Middle frontal gyrus (tissue), 1 donor: ENCODE measurements around the gene BDP1.
"Not testable (repeated sequence)": the region's sequence is repeated elsewhere in the genome, so short reads cannot be mapped to it uniquely, and the experiment has no call there.

Experiments used
- DNase-seq: peaks from one replicate; pipeline ENCODE4 v3.0.0-alpha.2; 2015; ENCODE audit warnings: low spot score; ENCODE audit errors: extremely low spot score

Gene BDP1

DNA sequence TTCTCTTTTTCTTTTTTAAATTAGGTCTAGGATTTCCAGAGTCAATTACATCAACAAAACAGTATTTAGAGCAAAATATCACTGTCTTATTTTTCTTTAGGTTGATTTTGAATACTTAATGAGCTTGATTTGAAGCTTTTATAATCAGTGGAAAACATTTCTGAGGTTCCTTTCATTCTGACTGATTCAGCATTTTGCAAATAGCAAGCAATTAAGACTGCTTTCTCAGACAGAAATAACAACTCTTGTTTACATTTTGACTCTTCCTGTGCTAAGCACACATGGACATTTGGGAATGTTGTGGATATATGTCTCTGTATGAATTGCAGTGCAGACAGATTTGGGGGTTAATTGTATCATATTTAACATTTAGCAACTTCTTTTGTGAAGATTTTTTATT is 109.4 kb downstream of the BDP1 start:
- no peak for DNase-seq

DNA sequence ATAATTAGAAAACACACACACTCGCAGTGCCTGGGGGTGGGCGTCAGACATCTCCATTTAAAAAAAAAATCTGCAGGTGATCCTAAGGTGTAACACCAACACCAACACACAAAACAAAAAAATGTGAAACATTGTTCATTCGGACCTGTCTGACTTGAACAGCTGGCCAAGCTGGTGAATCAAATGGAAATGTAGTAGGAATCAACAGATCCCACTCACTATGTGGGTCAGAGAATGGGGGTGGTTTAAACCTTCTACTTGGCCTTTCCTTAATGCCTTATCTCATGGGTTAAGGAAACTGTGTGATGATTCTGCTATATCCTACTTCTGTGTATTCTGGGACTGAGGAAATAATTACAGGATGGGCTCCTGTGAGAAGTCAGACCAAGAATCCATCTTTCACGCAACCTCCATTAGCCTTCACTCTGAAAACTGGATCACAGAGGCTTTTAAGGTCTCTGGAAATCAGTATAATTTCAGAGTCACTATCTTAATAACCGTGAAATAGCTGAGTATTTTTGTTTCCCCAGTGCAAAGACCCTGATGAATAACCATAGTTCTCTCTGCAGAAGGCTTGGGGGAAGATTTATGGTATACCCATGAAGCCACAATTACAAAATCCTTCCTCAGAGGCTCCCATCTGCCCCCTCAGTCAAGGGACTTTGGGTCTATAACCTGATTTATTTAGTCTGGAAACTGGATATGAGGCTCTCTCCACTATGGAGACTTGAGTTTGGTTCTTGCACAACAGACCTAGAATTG is 114.5 kb downstream of the BDP1 start:
- no peak for DNase-seq

DNA sequence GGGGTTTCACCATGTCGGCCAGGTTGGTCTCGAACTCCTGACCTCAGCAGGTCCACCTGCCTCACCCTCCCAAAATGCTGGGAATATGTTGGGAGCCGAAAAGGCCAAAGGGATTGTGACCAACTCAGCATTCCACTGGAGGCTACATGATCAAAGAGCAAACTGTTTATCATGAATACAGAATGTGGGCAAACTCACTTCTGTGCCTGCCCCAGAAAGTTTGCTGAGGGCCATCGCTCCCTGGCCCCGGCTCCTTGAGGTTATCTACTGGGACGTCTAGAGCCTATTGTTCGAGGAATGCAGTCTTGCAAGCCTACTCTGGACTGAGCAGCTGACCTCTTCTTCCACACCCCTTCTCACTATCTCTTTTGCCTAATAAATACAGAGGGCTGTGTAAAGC is 116.4 kb downstream of the BDP1 start:
- DNase-seq, result not testable (repeated sequence)

DNA sequence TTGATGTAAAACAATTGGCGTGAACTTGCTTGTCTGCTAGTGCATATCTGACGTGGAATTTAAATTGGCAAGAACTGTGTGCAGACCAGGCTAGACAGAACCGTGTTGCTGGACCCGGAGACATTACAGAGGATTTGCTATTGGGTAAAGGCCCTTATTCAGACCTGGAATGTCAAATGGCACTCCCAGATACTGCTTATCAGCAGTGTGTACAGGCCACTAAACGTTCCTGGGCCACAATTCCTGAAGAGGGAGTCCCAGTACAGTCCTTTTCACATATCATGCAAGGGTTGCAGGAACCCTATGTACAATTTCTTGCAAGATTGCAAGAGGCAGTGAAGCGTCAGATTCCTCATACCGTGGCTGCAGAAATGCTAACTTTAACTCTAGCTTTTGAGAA is 118.1 kb downstream of the BDP1 start:
- no peak for DNase-seq

DNA sequence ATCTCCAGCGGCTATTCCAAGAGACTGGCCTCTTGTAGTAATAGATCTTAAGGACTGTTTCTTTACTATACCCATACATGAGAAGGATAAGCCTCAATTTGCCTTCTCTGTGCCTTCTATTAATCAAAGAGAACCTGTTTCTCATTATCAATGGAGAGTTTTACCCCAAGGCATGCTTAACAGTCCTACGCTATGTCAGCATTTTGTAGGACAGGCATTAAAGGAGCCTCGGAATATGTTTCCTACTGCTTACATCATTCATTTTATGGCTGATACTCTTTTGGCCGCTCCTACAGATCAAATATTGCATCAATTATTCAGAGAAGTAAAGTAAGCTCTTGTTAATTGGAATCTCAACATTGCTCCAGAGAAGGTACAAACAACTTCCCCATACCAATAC is 120.1 kb downstream of the BDP1 start:
- not testable (repeated sequence) for DNase-seq

DNA sequence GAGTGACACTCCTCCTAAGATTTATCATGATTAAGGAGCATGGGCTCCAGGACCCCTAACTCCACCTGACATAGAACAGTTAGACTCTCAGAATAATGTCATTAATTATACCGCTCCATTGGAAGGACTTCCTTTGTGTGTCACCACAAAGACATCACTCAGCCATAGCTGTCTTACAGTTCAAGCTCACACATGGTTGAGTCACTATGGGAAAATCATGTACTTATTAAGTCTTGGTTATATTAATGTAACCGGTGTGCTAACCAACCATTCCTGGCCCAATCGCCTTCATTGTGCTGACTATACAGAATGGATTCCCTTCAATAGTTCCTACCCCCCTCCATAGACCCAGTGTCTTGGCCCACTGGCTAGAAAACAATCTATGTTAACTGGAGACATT is 120.8 kb downstream of the BDP1 start:
- DNase-seq, result no peak

DNA sequence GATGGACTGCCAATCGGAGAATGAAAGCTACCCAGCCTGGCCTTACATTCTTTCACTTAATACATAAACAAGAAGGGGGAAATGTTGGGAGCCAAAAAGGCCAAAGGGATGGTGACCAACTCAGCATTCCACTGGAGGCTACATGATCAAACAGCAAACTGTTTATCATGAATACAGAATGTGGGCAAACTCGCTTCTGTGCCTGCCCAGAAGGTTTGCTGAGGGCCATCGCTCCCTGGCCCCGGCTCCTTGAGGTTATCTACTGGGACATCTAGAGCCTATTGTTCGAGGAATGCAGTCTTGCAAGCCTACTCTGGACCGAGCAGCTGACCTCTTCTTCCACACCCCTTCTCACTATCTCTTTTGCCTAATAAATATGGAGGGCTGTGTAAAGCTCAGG is 122.4 kb downstream of the BDP1 start:
- not testable (repeated sequence) for DNase-seq

DNA sequence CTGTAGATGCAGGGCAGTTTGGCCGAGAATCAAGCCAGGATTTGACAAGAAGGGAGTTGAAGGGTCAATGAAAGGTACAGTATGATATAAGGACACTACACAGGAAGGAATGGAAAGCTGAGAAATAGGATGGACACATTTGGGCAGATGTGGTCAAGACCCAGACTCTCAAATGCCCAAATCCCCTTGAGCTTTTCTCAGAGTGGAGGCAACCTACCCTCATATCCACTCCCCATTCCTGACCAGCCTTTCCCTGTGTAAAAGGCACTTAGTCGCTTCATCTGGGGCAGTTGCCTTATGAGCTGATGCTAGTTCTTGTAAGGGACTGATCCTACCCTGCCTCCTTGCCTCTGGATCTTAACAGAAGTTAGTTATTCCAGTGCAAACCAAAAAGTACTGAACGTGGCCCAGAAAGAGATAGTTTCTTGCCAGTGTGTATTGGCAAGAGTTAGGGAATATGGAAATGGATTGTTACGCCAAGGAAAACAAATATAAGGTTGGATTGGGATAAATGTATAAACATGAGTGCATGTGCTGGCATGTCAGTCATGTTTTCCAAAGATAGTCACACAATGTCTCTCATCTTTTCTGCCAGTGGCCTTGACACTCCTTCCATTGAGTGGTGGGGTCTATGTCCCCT is 127.6 kb downstream of the BDP1 start:
- no peak for DNase-seq

DNA sequence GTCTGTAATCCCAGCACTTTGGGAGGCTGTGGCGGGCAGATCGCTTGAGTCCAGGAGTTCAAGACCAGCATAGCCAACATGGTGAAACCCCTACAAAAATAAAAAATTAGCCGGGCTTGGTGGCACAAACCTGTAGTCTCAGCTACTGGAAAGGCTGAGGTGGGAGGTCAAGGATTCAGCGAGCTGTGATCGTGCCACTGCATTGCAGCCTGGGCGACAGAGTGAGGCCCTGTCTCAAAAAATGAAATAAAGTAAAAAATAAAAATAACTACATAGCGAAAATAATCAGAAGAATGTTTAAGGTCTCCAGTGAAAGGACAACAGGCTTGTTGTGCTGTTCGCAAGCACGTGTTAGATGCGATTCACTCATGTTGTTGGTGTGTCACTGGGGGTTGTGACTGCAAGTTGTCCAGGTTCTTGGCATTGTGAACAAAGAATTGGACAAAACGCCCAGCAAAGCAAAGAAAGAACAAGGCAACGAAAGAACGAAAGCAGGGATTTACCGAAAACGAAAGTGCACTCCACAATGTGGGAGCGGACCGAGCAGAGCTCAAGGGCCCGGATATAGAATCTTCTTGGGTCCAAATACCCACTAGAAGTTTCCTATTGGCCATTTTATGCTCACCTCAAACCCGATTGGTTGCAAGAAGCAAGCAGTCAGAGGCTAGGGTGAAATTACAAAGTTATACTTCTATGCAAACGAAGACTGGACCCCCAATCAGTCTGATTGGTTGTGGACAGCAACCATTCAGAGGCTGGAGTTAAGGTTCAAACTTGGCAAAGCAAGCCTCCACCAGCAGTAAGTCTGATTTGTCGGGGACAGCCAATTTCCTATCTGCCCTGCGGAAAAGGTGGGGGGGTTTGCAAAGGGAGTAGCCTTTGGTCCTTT is 130.8 kb downstream of the BDP1 start:
- no peak for DNase-seq

DNA sequence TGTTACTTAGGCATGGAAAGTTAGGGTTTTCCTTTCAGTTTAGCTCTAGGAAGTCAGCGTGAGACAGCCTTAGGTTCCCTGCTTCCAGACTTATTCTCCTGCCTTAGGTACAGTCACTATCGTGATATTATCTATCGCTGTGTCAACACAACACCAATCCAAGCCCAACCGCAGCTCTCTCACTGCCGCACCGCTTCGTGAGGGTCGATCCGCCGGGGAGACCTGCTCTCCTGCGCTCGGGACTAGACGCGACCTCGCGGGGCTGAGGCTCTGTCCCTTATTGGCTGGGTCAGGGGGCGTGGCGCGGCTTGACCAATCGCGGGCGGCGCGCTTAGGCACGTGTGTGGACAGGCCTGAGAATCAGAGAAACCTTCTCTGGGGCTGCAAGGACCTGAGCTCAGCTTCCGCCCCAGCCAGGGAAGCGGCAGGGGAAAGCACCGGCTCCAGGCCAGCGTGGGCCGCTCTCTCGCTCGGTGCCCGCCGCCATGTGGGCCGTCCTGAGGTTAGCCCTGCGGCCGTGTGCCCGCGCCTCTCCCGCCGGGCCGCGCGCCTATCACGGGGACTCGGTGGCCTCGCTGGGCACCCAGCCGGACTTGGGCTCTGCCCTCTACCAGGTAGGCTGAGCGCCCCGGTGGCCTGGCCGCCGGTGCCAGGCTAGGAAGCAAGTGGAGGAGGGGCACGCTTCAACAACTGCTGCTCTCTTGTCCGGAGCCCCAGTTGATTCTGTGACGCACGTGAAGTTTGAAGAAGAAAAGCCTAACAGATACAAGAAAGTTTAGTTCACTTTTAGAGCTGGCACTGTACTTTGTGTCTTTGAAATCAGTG is 131.7 kb downstream of the BDP1 start, which contains the start of gene MCCC2:
TSS of gene MCCC2 (plus strand) at position 400 of the 825 bp plus-strand sequence. CDS start at position 486, 86 bp downstream.
- DNase-seq, result peak; percentile 89

DNA sequence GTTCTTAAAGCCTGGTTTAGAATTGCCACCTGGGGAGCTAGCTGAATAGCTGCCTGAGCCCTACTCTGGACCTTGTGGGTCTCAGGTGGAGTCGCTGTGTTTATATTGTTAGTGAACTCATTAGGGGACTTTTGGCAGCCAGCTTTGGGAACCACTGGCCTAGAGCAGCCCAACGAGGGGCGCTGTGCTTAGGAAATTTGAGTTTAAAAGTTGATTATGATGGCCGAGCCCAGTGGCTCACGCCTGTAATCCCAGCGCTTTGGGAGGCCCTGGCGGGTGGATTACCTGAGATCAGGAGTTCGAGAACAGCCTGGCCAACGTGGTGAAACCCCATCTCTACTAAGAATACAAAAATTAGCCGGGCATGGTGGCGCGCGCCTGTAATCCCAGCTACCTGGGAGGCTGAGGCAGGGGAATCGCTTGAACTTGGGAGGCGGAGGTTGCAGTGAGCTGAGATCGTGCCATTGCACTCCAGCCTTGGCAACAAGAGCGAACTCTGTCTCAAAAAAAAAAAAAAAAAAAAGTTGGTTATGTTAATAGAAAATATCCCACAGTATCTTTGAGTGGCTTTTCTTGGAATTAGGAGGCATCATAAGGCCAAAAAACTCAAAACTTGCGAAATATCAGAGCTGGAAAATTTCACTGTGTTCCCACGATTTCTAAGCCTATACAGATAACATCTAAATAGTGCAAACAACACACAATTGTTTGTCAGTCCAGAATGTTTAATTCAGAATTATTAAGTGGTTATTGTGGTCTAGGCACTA is 132.5 kb downstream of the BDP1 start:
- DNase-seq, result no peak

DNA sequence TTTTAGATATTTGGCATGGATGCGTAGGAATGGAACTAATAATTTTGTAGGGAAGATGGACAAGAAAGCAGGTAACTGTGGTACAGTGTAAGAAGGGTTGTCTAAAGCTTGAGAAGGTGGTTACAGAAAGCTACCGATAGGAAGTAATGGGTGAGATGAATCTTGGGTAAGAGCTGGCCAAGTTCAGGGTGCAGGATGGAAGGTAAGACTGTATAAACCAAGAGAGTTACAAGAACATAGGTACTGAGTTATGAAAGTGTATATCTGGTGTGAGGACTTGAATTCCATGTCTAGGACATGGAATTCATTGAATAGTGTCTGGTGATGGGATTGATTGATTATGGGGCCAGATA is 133.1 kb downstream of the BDP1 start:
- DNase-seq, result no peak

DNA sequence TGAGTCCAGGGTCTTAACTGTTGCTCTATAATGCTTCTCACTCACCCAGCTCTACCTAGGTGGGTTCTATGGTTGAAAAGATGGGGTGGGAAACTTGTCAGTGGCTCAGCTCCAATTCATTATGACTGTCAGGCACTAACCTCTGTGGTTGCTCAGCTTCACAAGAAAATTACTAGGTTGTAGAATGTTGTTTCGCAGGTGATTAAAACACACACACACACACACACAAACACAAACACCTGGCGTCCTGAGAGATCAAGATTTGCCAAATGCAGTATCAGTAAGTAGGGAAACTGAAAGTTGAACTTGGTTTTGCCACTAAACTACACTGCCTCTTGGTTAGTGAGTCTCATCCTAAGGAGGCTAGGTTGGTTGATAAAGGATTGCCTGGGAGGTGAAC is 134.5 kb downstream of the BDP1 start:
- DNase-seq, result no peak

DNA sequence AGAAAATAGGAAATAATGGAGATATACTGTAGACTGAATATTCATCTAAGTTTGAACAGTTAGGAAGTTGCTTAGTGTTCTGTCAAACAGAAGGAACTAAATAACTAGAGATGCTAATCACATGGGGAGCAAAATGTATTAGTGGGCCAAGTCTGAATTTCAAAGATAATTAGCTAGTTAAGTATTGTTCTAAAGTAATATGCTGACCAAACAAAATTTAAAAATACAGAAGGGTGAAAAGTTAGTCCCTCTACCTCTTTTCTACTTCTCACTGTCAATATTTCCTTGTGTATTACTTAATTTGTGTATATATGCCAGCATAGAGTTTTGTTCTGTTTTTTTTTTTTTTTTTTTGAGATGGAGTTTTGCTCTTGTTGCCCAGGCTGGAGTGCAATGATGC is 135.6 kb downstream of the BDP1 start:
- no peak for DNase-seq

DNA sequence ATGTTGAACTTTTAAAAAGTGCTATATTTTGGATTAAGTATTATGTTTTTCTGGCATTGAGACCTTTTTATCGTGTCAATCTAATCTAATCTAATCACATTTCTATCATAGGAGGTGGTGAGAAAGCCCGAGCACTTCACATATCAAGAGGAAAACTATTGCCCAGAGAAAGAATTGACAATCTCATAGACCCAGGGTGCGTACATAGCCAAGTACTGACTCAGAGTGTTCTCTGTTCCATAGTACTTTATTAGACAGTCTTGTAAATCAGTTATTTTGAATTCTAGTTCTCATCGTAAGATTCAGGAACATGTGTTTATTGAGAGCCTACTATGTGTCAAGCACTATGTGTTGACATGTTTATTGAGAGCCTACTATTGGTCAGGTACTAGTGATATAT is 140.7 kb downstream of the BDP1 start:
- no peak for DNase-seq

DNA sequence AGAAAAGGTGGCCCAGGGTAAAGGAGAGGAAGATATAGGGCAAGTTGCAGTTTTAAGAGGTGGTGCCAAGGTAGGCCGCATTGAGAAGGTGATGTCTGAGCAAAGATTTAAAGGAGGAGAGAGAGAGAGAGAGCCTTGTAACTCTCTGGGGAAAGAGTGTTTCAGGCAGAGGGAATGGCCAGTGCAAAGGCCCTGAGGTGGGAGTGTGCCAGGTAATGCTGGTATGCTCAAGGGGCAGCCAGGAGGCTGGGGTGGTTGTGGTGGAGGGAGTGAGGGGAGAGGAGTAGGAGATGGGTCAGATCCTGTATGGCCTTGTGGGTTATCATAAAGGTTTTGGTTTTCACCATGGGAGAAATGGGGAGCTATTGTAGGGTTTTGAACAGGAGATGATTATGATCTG is 141.6 kb downstream of the BDP1 start:
- no peak for DNase-seq

DNA sequence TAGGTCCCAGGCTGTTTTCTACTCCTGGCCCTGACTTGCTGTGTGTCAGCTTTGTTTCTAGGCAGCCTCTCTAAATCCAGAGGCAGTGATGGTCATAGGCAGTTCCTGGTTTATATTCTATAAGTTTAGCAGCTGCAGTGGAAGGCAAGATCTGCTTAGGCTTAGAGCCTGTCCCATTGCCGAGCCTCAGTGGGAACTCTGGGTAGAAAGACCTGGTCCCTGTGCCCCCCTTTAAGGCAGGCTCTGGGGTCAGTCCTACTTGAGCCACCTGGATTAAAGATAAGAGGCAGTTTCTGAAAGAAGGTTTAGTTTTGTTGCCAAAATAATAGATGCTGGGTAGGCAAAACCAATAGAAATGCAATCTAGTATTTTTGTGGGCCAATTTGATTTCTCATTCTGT is 145.3 kb downstream of the BDP1 start:
- DNase-seq, result no peak

DNA sequence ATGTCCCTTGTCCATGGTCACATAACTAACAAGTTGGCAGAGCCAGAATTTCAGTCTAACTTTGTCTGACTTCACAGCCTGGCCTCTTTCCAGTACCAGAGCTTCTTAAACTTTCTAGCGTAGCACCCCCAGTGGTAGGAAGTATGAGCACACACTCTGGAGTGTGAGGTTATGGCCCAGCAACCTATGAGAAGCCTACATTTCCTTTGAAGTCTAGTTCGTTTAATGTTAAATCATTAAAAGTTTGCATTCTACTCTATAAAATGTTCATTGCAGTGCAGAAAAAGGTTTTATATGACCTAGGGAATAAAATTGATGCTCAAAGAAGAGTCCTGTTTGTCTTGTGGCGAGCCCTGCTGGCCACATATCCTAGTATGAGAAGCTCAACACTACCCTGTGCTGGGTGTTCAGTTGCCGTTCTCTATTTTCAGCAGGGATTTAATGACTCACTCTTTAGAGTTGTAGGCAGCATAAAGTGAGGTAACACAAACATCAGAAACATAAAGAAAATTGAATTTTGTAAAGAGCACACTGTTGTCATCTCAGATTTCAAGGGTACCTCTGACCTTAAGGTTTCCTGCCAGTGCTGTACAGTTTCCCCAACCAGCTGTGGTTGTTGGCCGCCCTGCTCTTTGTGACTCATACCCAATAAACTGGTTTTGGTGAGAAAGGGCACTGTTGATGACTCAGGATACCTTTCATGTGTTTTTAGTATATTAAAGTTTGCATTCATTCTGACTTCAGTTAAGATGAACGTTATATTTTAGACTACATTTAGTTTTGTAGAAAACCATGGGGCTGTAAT is 146.0 kb downstream of the BDP1 start:
- no peak for DNase-seq

DNA sequence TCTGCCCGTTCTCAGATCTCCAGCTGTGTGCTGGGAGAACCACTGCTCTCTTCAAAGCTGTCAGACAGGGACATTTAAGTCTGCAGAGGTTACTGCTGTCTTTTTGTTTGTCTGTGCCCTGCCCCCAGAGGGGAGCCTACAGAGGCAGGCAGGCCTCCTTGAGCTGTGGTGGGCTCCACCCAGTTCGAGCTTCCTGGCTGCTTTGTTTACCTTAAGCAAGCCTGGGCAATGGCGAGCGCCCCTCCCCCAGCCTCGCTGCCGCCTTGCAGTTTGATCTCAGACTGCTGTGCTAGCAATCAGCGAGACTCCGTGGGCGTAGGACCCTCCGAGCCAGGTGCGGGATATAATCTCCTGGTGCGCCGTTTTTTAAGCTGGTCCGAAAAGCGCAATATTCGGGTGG is 154.5 kb downstream of the BDP1 start:
- not testable (repeated sequence) for DNase-seq

DNA sequence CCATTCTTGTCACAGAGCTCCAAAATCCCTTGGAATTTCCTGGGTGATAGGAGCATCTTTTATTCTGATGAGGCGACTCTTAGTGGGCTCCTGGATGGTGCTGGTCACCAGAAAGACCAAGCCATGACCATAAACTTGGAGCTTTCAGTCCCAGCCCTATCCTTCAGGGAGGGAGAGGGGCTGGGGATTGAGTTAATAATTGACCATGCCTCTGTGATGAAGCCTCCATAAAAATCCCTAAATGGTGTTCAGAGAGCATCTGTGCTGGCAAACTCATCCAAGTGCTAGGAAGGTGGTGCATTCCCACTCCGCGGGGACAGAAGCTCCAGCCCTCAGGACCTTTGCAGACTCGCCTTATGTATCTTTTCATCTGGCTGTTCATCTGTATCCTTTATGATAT is 160.4 kb downstream of the BDP1 start:
- no peak for DNase-seq
